Measurements from ENCODE around the gene MCCD1.

MCCD1 gene

GRCh38 chr6:31540640-31541039 is 11.9 kb downstream of the MCCD1 start:
- DNase-seq (ENCODE audit: low read depth) = no peak
- peak overlapping the region; percentile 87 for H3K4me3 ChIP-seq (ENCODE audit: low read depth, low read length)
- TF ChIP-seq, protein P1, sequence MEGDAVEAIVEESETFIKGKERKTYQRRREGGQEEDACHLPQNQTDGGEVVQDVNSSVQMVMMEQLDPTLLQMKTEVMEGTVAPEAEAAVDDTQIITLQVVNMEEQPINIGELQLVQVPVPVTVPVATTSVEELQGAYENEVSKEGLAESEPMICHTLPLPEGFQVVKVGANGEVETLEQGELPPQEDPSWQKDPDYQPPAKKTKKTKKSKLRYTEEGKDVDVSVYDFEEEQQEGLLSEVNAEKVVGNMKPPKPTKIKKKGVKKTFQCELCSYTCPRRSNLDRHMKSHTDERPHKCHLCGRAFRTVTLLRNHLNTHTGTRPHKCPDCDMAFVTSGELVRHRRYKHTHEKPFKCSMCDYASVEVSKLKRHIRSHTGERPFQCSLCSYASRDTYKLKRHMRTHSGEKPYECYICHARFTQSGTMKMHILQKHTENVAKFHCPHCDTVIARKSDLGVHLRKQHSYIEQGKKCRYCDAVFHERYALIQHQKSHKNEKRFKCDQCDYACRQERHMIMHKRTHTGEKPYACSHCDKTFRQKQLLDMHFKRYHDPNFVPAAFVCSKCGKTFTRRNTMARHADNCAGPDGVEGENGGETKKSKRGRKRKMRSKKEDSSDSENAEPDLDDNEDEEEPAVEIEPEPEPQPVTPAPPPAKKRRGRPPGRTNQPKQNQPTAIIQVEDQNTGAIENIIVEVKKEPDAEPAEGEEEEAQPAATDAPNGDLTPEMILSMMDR (IDR thresholded peaks at IDR 0.05; ENCODE audit: low read depth, low read length, missing control alignments) = no peak

DNA sequence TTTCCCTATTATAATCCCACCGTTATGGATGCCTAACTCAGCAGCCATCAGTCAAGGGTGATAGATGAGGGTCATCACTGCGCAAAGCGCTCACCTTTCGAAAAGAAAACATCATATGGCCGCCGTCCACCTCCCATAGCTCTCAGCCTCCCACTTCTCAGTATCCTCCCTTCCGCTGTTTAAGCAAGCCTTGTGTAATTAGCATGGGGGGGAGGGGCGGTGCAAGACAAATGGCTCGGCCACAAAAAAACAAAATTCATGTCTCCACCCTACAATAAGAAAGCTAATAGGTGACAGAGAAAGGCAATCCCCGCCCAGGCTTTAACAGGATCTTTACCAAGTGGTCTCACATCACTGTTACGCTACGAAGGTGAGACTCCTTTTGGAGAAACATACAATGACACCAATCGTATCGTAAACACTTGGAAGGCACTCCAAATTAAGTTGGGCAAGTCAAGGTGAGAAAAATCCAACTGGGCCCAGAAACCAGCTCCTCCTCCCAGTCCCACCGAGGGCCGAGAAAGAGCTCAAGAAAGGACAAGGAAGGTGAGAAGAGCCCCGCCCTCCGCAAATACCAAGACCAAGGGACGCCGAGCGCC is 12.4 kb downstream of the MCCD1 start:
- no peak for DNase-seq (ENCODE audit: low read depth)
- TF ChIP-seq, protein P1 (IDR thresholded peaks at IDR 0.05; ENCODE audit: low read depth, low read length, missing control alignments) = no peak
- peak overlapping the region; percentile 87 for H3K4me3 ChIP-seq (ENCODE audit: low read depth, low read length)

DNA sequence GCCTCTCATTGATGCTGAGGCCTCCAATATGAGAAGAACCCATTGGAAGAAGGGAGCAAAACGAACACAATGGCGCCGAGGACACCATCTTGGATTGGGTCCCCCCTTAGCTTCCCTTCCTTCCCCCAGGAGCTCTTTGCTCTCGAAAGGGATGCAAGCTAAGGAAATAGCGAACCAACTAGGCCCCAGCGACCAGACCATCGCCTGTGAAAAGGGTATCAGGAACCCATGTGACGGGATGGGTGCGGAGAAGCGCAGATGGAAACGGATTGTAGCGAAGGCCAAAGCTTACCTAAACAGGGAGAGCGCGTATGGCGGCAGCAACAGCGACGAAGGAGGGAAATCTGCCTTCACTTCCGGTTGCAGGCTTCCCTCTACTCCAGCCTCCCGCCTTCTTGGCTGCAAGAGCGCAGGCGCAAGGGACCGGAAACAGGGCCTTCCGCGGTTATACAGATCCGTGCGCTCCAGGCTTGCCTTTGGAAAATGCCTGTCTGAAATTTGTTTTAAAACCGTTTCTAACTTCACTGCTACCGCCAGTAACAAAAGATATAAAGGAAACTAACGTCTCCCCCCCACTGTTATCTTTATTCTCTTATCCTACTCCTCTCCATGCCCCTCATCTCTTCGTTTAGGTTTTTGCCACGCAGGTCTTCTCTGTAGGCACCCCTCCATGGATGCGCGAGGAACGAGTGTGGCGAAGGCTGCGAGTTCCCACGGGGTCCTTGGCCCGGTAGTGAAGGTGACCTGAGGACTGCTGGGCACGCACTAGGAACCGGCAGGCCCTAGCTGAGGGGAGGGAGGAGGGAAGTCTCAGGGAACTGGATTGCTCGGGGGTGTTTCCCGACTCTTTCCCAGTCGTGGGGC is 13.1 kb downstream of the MCCD1 start, which contains the start of gene DDX39B:
DDX39B (minus strand) TSS at position 346 of the 864 bp plus-strand sequence. CDS start 1,471 bp downstream, outside the sequence.
- peak; percentile 95 for DNase-seq (ENCODE audit: low read depth)
- TF ChIP-seq, protein P1 (IDR thresholded peaks at IDR 0.05; ENCODE audit: low read depth, low read length, missing control alignments) = no peak
- H3K4me3 ChIP-seq (ENCODE audit: low read depth, low read length) = peak within 1 kb of the TSS; percentile 87

DNA sequence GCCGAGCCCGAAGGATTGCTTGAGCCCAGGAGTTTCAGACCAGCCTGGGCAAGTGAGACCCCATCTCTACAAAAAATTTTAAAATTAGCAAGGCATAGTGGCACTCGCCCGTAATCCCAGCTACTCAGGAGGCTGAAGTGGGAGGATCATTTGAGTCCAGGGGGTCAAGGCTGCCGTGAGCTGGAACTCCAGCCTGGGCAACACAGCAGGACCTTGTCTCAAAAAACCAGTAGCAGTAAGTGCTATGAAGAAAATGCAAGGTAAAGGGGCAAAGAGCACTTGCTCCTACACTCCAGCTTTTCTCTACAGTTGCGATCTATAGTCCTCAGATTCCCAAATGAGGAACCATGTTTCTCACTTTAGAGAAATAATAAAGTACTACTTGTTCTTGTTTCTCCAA is 14.9 kb downstream of the MCCD1 start:
- TF ChIP-seq, protein P1 (IDR thresholded peaks at IDR 0.05; ENCODE audit: low read depth, low read length, missing control alignments) = no peak
- H3K4me3 ChIP-seq (ENCODE audit: low read depth, low read length) = no peak overlapping the region

DNA sequence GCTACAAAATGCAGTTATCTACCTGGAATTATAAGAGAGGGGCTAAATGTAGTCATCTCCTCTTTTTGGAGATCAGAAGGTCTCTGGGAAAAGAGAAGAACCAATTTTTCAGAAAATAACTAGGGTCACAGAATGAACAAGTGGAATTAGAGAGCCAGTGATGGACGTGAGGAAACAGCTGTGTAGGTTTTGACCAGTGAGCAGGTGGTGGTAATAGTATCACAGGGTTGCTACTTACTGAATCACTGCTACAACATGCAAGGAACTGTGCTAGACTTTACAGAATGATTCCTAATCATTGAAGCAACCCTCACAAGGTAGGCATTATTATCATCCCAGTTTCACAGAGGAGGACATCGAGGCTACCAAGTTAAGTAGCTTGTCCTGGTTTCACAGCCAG is 15.9 kb downstream of the MCCD1 start:
- no peak for DNase-seq (ENCODE audit: low read depth)
- H3K4me3 ChIP-seq (ENCODE audit: low read depth, low read length) = no peak overlapping the region
- TF ChIP-seq, protein P1 (IDR thresholded peaks at IDR 0.05; ENCODE audit: low read depth, low read length, missing control alignments) = no peak

More for the DNA sequence above, 14.9 kb downstream of the MCCD1 start:
- DNase-seq (ENCODE audit: low read depth) = no peak

DNA sequence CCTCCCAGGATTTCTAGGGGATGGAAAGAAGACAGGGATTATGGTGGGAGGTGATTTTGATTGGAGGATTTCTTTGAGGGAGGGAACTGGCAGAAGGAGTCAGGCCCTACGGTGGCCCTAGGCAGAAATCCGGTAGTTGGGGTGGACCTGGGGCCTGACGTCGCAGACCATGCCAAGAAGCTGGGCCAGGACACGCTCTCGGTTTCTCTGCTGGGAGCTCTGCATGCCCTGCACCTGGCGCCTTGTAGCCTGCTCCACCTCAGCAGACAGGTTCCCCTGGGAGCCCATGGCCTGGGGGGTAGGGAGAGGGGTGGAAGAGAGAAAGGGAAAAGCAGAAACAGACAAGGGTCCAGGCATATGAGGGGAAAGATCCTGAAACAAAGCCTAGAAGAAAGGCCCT is 16.5 kb downstream of the MCCD1 start:
- no peak for DNase-seq (ENCODE audit: low read depth)
- TF ChIP-seq, protein P1 (IDR thresholded peaks at IDR 0.05; ENCODE audit: low read depth, low read length, missing control alignments) = no peak
- H3K4me3 ChIP-seq (ENCODE audit: low read depth, low read length) = no peak overlapping the region

All from GM12864 (cell line).